WTC11 (cell line): ENCODE measurements around the gene PLEKHA6. TPM values are rescaled to one million over a fixed set of nuclear protein-coding genes. Genes with fewer than 3 reads are reported as not detected.

Experiments
- ATAC-seq: fragments of 200-7000 bp; cut with Tn5 transposase; 2 replicates; pipeline ENCODE4 v1.10.0; 2021; ENCODE audit warnings: mild to moderate bottlenecking, moderate library complexity
- CTCF ChIA-PET: fragments of 300-600 bp; sonication (Branson Sonifier 250); formaldehyde crosslinking; loops from one replicate; lab custom pipeline; 2021; ENCODE audit warnings: antibody characterized with exemption; lab: Charles Lee
- POLR2A ChIA-PET: fragments of 350-600 bp; sonication (Branson Sonifier 250); formaldehyde crosslinking; loops from one replicate; lab custom pipeline; 2021; ENCODE audit warnings: antibody characterized with exemption; lab: Charles Lee
- DNase-seq: peaks from one replicate; pipeline ENCODE4 v3.0.0; 2021; ENCODE audit warnings: low spot score
- H3K27ac Mint-ChIP-seq: 2 replicates; pipeline ENCODE4 v1.8.0; 2021; ENCODE audit warnings: mixed read lengths
- H3K27me3 Mint-ChIP-seq: 2 replicates; pipeline ENCODE4 v1.8.0; 2021; ENCODE audit warnings: low read depth, mild to moderate bottlenecking, moderate library complexity, mixed read lengths
- H3K36me3 Mint-ChIP-seq: 2 replicates; pipeline ENCODE4 v1.8.0; 2021; ENCODE audit warnings: mixed read lengths
- H3K4me1 Mint-ChIP-seq: 2 replicates; pipeline ENCODE4 v1.8.0; 2022; ENCODE audit warnings: mixed read lengths
- H3K4me3 Mint-ChIP-seq: 2 replicates; pipeline ENCODE4 v1.8.0; 2021; ENCODE audit warnings: mild to moderate bottlenecking, moderate library complexity, mixed read lengths
- H3K9me3 Mint-ChIP-seq: 2 replicates; pipeline ENCODE4 v1.8.0; 2021; ENCODE audit warnings: mixed read lengths
- CBFB ChIP-seq: sonication (generic); formaldehyde crosslinking; IDR thresholded peaks from 2 replicates; pipeline ENCODE4 v1.8.1; 2022; ENCODE audit warnings: mild to moderate bottlenecking, low read depth, missing genetic modification reagents
- CREB1 ChIP-seq: sonication (generic); formaldehyde crosslinking; IDR thresholded peaks from 2 replicates; pipeline ENCODE4 v1.8.0; 2023; ENCODE audit warnings: mild to moderate bottlenecking, missing genetic modification reagents
- E2F1 ChIP-seq: sonication (generic); formaldehyde crosslinking; IDR thresholded peaks from 2 replicates; pipeline ENCODE4 v1.8.0; 2022; ENCODE audit warnings: mild to moderate bottlenecking, missing genetic modification reagents
- FOXK1 ChIP-seq: sonication (generic); formaldehyde crosslinking; IDR thresholded peaks from 2 replicates; pipeline ENCODE4 v1.8.0; 2022; ENCODE audit warnings: mild to moderate bottlenecking, moderate library complexity, missing genetic modification reagents
- GRHL2 ChIP-seq: fragments of 250-450 bp; sonication (Bioruptor Pico); IDR thresholded peaks from 2 replicates; pipeline ENCODE4 v1.8.0; 2022; ENCODE audit warnings: mild to moderate bottlenecking, moderate library complexity; ENCODE audit not compliant: insufficient replicate concordance, severe bottlenecking
- GTF2I ChIP-seq: fragments of 250-450 bp; sonication (Bioruptor Pico); conservative IDR thresholded peaks from 2 replicates; pipeline ENCODE4 v1.4.0; 2021; ENCODE audit warnings: mild to moderate bottlenecking
- NFATC4 ChIP-seq: fragments of 250-450 bp; sonication (Bioruptor Pico); IDR thresholded peaks from 2 replicates; pipeline ENCODE4 v1.9.0; 2021; ENCODE audit warnings: mild to moderate bottlenecking
- NR2C2 ChIP-seq: sonication (generic); formaldehyde crosslinking; IDR thresholded peaks from 2 replicates; pipeline ENCODE4 v1.8.0; 2022; ENCODE audit warnings: mild to moderate bottlenecking, missing genetic modification reagents
- NR3C1 ChIP-seq: sonication (generic); formaldehyde crosslinking; conservative IDR thresholded peaks from 2 replicates; pipeline ENCODE4 v1.8.1; 2023; ENCODE audit warnings: low read depth, mild to moderate bottlenecking, missing genetic modification reagents
- TEAD4 ChIP-seq: sonication (generic); formaldehyde crosslinking; IDR thresholded peaks from 2 replicates; pipeline ENCODE4 v1.8.0; 2022; ENCODE audit warnings: mild to moderate bottlenecking, missing genetic modification reagents
- ZNF232 ChIP-seq: sonication (generic); formaldehyde crosslinking; IDR thresholded peaks from 2 replicates; pipeline ENCODE4 v1.8.0; 2022; ENCODE audit warnings: mild to moderate bottlenecking, missing genetic modification reagents
- total RNA-seq: library from RNA; stranded (reverse); gene quantifications from 3 replicates; pipeline ENCODE4 v1.2.3, GENCODE V29; 2021
- TF ChIP-seq, protein P1 (sequence below): sonication (generic); formaldehyde crosslinking; IDR thresholded peaks from 2 replicates; pipeline ENCODE4 v1.8.1; 2022; ENCODE audit warnings: mild to moderate bottlenecking, missing genetic modification reagents, moderate library complexity, borderline replicate concordance
- TF ChIP-seq, protein P2 (sequence below): sonication (generic); formaldehyde crosslinking; IDR thresholded peaks from 2 replicates; pipeline ENCODE4 v1.8.1; 2023; ENCODE audit warnings: mild to moderate bottlenecking, missing genetic modification reagents, borderline replicate concordance
- TF ChIP-seq, protein P3 (sequence below): fragments of 200-600 bp; IDR thresholded peaks from 2 replicates; pipeline ENCODE4 v1.8.0; 2022; ENCODE audit warnings: antibody characterized with exemption
- TF ChIP-seq, protein P4 (sequence below): sonication (generic); formaldehyde crosslinking; IDR thresholded peaks from 2 replicates; pipeline ENCODE4 v1.8.1; 2022; ENCODE audit warnings: missing genetic modification reagents, borderline replicate concordance
- TF ChIP-seq, protein P5 (sequence below): fragments of 250-450 bp; sonication (Bioruptor Pico); IDR thresholded peaks from 2 replicates; pipeline ENCODE4 v1.9.0; 2021; ENCODE audit warnings: mild to moderate bottlenecking, borderline replicate concordance
- TF ChIP-seq, protein P6 (sequence below): sonication (generic); formaldehyde crosslinking; IDR thresholded peaks from 2 replicates; pipeline ENCODE4 v1.8.0; 2022; ENCODE audit warnings: mild to moderate bottlenecking, missing genetic modification reagents
- TF ChIP-seq, protein P7 (sequence below): sonication (generic); formaldehyde crosslinking; IDR thresholded peaks from 2 replicates; pipeline ENCODE4 v1.8.1; 2023; ENCODE audit warnings: mild to moderate bottlenecking, missing genetic modification reagents, moderate library complexity

The PLEKHA6 gene
- total RNA-seq, 1 experiment from 2014 or later = 11.6 TPM

- TF ChIP-seq CREB1 (no peak), TEAD4 (CRISPR knock-in tag) (no peak), NR2C2 (CRISPR knock-in tag) (no peak), CBFB (CRISPR knock-in tag) (no peak), E2F1 (CRISPR knock-in tag) (no peak), NFATC4 (CRISPR knock-in tag) (no peak), FOXK1 (CRISPR knock-in tag) (peak; percentile 84), GRHL2 (CRISPR knock-in tag) (no peak), NR3C1 (CRISPR knock-in tag) (no peak)
- TF ChIP-seq, protein P1, sequence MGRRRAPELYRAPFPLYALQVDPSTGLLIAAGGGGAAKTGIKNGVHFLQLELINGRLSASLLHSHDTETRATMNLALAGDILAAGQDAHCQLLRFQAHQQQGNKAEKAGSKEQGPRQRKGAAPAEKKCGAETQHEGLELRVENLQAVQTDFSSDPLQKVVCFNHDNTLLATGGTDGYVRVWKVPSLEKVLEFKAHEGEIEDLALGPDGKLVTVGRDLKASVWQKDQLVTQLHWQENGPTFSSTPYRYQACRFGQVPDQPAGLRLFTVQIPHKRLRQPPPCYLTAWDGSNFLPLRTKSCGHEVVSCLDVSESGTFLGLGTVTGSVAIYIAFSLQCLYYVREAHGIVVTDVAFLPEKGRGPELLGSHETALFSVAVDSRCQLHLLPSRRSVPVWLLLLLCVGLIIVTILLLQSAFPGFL = no peak
- TF ChIP-seq, protein P2, sequence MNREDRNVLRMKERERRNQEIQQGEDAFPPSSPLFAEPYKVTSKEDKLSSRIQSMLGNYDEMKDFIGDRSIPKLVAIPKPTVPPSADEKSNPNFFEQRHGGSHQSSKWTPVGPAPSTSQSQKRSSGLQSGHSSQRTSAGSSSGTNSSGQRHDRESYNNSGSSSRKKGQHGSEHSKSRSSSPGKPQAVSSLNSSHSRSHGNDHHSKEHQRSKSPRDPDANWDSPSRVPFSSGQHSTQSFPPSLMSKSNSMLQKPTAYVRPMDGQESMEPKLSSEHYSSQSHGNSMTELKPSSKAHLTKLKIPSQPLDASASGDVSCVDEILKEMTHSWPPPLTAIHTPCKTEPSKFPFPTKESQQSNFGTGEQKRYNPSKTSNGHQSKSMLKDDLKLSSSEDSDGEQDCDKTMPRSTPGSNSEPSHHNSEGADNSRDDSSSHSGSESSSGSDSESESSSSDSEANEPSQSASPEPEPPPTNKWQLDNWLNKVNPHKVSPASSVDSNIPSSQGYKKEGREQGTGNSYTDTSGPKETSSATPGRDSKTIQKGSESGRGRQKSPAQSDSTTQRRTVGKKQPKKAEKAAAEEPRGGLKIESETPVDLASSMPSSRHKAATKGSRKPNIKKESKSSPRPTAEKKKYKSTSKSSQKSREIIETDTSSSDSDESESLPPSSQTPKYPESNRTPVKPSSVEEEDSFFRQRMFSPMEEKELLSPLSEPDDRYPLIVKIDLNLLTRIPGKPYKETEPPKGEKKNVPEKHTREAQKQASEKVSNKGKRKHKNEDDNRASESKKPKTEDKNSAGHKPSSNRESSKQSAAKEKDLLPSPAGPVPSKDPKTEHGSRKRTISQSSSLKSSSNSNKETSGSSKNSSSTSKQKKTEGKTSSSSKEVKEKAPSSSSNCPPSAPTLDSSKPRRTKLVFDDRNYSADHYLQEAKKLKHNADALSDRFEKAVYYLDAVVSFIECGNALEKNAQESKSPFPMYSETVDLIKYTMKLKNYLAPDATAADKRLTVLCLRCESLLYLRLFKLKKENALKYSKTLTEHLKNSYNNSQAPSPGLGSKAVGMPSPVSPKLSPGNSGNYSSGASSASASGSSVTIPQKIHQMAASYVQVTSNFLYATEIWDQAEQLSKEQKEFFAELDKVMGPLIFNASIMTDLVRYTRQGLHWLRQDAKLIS (CRISPR knock-in tag) = no peak
- TF ChIP-seq, protein P3, sequence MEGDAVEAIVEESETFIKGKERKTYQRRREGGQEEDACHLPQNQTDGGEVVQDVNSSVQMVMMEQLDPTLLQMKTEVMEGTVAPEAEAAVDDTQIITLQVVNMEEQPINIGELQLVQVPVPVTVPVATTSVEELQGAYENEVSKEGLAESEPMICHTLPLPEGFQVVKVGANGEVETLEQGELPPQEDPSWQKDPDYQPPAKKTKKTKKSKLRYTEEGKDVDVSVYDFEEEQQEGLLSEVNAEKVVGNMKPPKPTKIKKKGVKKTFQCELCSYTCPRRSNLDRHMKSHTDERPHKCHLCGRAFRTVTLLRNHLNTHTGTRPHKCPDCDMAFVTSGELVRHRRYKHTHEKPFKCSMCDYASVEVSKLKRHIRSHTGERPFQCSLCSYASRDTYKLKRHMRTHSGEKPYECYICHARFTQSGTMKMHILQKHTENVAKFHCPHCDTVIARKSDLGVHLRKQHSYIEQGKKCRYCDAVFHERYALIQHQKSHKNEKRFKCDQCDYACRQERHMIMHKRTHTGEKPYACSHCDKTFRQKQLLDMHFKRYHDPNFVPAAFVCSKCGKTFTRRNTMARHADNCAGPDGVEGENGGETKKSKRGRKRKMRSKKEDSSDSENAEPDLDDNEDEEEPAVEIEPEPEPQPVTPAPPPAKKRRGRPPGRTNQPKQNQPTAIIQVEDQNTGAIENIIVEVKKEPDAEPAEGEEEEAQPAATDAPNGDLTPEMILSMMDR = peak; percentile 72
- TF ChIP-seq, protein P4, sequence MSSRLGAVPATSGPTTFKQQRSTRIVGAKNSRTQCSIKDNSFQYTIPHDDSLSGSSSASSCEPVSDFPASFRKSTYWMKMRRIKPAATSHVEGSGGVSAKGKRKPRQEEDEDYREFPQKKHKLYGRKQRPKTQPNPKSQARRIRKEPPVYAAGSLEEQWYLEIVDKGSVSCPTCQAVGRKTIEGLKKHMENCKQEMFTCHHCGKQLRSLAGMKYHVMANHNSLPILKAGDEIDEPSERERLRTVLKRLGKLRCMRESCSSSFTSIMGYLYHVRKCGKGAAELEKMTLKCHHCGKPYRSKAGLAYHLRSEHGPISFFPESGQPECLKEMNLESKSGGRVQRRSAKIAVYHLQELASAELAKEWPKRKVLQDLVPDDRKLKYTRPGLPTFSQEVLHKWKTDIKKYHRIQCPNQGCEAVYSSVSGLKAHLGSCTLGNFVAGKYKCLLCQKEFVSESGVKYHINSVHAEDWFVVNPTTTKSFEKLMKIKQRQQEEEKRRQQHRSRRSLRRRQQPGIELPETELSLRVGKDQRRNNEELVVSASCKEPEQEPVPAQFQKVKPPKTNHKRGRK (CRISPR knock-in tag) = no peak
These were observed 38.7 kb upstream of the PLEKHA6 start (continued) for GRCh38 chr1:204398197-204399125.

GRCh38 chr1:204396015-204396583, 36.4 kb upstream of the PLEKHA6 start:
- Mint-ChIP-seq H3K4me1 (no peaks in the 10 kb centered on the region), H3K4me3 (no peak overlapping the region), H3K36me3 (no peaks in the 10 kb centered on the region), H3K27ac (no peak overlapping the region), H3K27me3 (no peaks in the 10 kb centered on the region; the same call in 1 of the 2 replicates), H3K9me3 (peaks cover 3% of the 10 kb centered on the region)
- POLR2A ChIA-PET = interaction anchor here (0.6 kb wide), 1 partner anchor 17 kb away, joined by 4 read pairs; no protein-coding TSS in a partner anchor
- DNase-seq (no peak), ATAC-seq (no peak)
- CTCF ChIA-PET = interaction anchor here (1.9 kb wide), 1 partner anchor 189 kb away, joined by 7 read pairs; no protein-coding TSS in a partner anchor
- TF ChIP-seq ZNF232 (CRISPR knock-in tag) = no peak
- TF ChIP-seq GTF2I (CRISPR knock-in tag) = no peak
- TF ChIP-seq, protein P5, sequence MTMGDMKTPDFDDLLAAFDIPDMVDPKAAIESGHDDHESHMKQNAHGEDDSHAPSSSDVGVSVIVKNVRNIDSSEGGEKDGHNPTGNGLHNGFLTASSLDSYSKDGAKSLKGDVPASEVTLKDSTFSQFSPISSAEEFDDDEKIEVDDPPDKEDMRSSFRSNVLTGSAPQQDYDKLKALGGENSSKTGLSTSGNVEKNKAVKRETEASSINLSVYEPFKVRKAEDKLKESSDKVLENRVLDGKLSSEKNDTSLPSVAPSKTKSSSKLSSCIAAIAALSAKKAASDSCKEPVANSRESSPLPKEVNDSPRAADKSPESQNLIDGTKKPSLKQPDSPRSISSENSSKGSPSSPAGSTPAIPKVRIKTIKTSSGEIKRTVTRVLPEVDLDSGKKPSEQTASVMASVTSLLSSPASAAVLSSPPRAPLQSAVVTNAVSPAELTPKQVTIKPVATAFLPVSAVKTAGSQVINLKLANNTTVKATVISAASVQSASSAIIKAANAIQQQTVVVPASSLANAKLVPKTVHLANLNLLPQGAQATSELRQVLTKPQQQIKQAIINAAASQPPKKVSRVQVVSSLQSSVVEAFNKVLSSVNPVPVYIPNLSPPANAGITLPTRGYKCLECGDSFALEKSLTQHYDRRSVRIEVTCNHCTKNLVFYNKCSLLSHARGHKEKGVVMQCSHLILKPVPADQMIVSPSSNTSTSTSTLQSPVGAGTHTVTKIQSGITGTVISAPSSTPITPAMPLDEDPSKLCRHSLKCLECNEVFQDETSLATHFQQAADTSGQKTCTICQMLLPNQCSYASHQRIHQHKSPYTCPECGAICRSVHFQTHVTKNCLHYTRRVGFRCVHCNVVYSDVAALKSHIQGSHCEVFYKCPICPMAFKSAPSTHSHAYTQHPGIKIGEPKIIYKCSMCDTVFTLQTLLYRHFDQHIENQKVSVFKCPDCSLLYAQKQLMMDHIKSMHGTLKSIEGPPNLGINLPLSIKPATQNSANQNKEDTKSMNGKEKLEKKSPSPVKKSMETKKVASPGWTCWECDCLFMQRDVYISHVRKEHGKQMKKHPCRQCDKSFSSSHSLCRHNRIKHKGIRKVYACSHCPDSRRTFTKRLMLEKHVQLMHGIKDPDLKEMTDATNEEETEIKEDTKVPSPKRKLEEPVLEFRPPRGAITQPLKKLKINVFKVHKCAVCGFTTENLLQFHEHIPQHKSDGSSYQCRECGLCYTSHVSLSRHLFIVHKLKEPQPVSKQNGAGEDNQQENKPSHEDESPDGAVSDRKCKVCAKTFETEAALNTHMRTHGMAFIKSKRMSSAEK (CRISPR knock-in tag) = no peak
- TF ChIP-seq, protein P6, sequence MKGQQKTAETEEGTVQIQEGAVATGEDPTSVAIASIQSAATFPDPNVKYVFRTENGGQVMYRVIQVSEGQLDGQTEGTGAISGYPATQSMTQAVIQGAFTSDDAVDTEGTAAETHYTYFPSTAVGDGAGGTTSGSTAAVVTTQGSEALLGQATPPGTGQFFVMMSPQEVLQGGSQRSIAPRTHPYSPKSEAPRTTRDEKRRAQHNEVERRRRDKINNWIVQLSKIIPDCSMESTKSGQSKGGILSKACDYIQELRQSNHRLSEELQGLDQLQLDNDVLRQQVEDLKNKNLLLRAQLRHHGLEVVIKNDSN (CRISPR knock-in tag) = no peak
- TF ChIP-seq, protein P7, sequence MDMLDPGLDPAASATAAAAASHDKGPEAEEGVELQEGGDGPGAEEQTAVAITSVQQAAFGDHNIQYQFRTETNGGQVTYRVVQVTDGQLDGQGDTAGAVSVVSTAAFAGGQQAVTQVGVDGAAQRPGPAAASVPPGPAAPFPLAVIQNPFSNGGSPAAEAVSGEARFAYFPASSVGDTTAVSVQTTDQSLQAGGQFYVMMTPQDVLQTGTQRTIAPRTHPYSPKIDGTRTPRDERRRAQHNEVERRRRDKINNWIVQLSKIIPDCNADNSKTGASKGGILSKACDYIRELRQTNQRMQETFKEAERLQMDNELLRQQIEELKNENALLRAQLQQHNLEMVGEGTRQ = no peak
